ENCODE data around the gene PHF5A.
"Not testable (repeated sequence)": the region's sequence is repeated elsewhere in the genome, so short reads cannot be mapped to it uniquely, and the experiment has no call there.

Gene PHF5A

DNA sequence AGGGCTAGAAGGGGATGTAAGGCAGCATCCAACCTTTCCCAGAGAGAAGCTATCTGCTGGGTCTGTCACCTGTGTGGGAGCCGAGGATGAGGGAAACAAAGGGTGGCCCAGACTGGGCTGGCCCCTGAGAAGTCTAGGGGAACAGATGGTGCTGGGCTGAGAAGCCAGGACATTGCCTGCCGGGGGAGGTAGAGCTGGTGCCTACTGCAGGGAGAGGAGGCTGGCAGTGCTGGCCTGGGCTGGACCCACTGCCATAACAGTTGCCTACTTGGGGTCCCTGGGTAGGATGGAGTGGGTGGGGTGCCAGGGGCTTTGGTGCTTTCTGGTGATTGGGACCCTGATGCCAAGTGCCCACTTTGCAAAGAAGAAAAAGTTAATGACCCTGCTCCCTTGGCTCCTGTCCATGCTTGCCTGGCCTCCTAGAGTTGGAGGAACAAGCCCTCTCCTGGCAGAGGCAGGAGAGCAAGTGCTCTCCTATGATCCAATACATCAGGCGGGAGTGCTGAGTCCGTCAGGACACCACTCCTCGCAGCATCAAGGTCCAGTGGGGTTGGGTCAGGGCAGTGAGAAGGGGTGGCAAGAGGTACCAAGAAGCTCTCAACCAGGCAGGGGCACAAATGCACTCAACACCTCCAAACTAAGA is 34.0 kb downstream of the PHF5A start:
- H3K4me1 ChIP-seq (ENCODE audit: control insufficient read depth, insufficient read depth, low read length, unreplicated experiment); H3K36me3 ChIP-seq (ENCODE audit: insufficient read depth, low read length): not testable (repeated sequence)

DNA sequence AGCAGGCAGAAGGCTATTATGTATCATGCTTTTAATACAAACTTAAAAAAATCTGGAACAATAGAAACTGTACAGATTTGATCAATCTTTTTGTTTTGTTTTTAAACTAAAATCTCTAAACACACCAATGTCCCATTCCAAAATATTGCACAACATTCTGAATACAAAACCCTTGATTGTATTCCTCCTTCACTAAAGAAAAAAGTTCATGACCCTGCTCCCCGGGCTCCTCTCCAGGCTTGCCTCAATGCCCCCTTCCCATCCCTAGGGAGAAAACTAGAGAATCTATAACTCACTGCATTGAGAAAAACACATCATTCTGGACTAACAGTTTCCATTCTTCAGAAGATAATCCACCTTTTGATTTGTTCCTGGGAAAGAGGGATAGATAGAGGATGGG is 35.0 kb downstream of the PHF5A start:
- not testable (repeated sequence) for H3K27me3 ChIP-seq (ENCODE audit: insufficient read depth, low read length); H2AFZ ChIP-seq (ENCODE audit: low read length, unreplicated experiment); H3K4me1 ChIP-seq (ENCODE audit: control insufficient read depth, insufficient read depth, low read length, unreplicated experiment); H3K4me3 ChIP-seq (ENCODE audit: low read depth, low read length); H3K36me3 ChIP-seq (ENCODE audit: insufficient read depth, low read length)
- Histone ChIP-seq H3K27ac (ENCODE audit: low read depth, low read length) (0 out of 2 replicates have a peak overlapping the region, but pooled peaks have one; percentile 13), H3K79me2 (ENCODE audit: control insufficient read depth, insufficient read depth, low read length, unreplicated experiment) (peaks cover 13% of the 10 kb centered on the region)

More for the DNA sequence above, 34.0 kb downstream of the PHF5A start:
- H3K79me2 ChIP-seq (ENCODE audit: control insufficient read depth, insufficient read depth, low read length, unreplicated experiment), result peaks cover 20% of the 10 kb centered on the region
- not testable (repeated sequence) for H3K4me3 ChIP-seq (ENCODE audit: low read depth, low read length); H3K27ac ChIP-seq (ENCODE audit: low read depth, low read length); H3K27me3 ChIP-seq (ENCODE audit: insufficient read depth, low read length); H2AFZ ChIP-seq (ENCODE audit: low read length, unreplicated experiment)

DNA sequence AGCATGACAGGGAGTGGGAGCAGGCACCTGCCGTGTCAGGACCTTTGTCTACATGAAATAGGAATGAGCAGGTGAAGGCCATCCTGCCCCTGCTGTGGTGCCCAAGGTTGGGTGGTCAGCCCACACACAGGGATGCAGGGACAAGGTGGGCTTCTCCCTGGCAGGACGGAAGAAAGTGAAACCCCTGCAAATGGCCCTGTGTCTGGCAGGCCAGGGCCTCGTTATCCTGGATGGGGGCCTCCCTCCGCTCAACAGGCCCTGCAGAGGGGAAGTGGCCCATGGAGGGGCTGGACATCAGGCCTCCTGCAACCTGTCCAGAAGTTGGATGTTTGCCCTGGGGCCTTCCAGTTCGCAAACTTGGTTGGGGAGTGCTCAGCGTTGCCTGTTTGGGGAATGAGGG is 36.8 kb downstream of the PHF5A start:
- Histone ChIP-seq H2AFZ (ENCODE audit: low read length, unreplicated experiment) (no peak overlapping the region), H3K36me3 (ENCODE audit: insufficient read depth, low read length) (peaks cover 4% of the 10 kb centered on the region; the same call in 1 of the 2 replicates), H3K4me1 (ENCODE audit: control insufficient read depth, insufficient read depth, low read length, unreplicated experiment) (peaks cover 5% of the 10 kb centered on the region)

DNA sequence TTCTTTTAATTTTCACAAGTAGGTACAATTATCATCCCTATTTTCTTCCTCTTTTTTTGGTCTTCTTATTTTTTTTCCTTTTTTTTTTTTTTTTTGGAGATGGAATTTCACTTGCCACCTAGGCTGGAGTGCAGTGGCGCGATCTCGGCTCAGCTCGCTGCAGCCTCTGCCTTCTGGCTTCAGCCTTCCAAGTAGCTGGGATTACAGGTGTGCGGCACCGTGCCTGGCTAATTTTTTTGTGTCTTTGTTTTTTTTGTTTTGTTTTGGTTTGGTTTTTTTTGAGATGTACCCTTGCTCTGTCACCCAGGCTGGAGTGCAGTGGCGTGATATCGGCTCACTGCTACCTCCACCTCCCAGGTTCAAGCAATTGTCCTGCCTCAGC is 38.5 kb downstream of the PHF5A start:
- Histone ChIP-seq H3K27me3 (ENCODE audit: insufficient read depth, low read length) (no peaks in the 10 kb centered on the region), H3K4me1 (ENCODE audit: control insufficient read depth, insufficient read depth, low read length, unreplicated experiment) (peaks cover 2% of the 10 kb centered on the region), H2AFZ (ENCODE audit: low read length, unreplicated experiment) (no peak overlapping the region), H3K79me2 (ENCODE audit: control insufficient read depth, insufficient read depth, low read length, unreplicated experiment) (no peaks in the 10 kb centered on the region), H3K36me3 (ENCODE audit: insufficient read depth, low read length) (no peaks in the 10 kb centered on the region), H3K27ac (ENCODE audit: low read depth, low read length) (no peak overlapping the region), H3K4me3 (ENCODE audit: low read depth, low read length) (no peak overlapping the region)

More for the DNA sequence above, 36.8 kb downstream of the PHF5A start:
- no peak overlapping the region for H3K4me3 ChIP-seq (ENCODE audit: low read depth, low read length)
- H3K27me3 ChIP-seq (ENCODE audit: insufficient read depth, low read length), result no peaks in the 10 kb centered on the region
- no peak overlapping the region for H3K27ac ChIP-seq (ENCODE audit: low read depth, low read length)
- peaks cover 7% of the 10 kb centered on the region for H3K79me2 ChIP-seq (ENCODE audit: control insufficient read depth, insufficient read depth, low read length, unreplicated experiment)

DNA sequence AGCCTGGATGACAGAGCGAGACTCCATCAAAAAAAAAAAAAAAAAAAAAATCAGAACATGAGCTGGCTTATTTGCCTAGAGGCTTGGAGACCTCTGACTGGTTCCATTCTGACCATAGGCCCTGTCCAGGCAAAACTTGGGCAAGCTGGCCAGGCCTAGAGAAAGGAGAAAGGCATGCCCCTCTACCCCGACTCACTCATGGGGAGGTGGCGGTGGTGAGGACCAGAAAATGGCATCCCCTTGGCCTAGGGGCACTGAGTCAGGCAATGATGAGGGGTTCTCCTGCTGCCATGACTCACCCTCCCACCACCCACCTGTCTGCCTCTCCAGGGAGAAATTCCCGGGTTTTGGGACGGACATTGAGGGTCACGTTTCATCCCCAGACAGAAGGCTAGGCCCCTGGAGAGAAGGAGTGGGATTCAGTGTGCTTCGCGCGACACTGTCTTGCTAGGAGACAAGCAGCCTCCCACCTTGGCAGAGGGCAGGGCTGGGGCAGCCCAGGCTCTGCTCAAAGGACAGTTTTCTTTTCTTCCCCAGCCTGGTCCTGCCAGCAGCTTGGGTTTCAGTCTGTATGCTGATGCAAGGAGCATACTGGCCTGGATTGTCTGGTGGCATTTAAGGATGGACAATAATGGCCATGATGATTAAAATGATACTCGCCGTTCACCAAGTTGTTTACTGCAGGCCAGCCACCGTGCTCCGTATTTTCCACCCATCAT is 39.1 kb downstream of the PHF5A start:
- Histone ChIP-seq H3K36me3 (ENCODE audit: insufficient read depth, low read length) (no peaks in the 10 kb centered on the region), H3K27me3 (ENCODE audit: insufficient read depth, low read length) (no peaks in the 10 kb centered on the region)

DNA sequence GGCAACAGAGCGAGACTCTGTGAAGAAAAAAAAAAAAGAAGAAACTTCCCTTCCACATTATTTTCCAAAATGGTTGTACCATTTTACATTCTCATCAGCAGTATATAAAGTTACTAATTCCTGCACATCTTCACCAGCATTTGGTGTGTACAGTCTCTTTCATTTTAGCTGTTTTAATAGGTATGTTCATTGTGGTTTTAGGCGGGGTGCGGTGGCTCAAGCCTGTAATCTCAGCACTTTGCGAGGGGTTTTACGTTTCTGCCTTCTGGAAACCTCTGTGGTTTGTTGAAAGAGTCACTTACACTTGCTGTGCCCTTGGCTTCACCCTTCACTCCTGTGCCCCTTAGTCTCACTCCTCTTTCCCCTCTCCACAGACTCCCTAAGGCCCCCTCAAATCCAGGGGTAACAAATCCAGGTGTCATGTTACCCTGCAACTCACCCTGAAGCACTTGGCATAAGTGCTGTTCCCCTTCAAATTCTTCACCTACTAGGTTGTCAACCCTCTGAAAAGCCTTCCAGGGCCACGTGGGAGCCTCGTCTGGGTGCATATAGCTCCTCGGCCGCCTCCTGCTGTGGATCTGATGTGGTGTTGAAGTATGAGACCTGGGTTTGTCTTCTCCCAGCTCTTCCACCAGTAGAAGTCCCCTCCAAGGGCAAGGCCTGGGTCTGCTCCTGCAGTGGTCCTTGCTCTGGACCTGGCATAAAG is 42.7 kb downstream of the PHF5A start:
- no peaks in the 10 kb centered on the region for H3K27me3 ChIP-seq (ENCODE audit: insufficient read depth, low read length)
- no peak overlapping the region for H3K27ac ChIP-seq (ENCODE audit: low read depth, low read length)
- no peak overlapping the region for H3K4me3 ChIP-seq (ENCODE audit: low read depth, low read length)
- H2AFZ ChIP-seq (ENCODE audit: low read length, unreplicated experiment), result no peak overlapping the region
- no peaks in the 10 kb centered on the region for H3K4me1 ChIP-seq (ENCODE audit: control insufficient read depth, insufficient read depth, low read length, unreplicated experiment)
- H3K36me3 ChIP-seq (ENCODE audit: insufficient read depth, low read length), result no peaks in the 10 kb centered on the region
- H3K79me2 ChIP-seq (ENCODE audit: control insufficient read depth, insufficient read depth, low read length, unreplicated experiment), result no peaks in the 10 kb centered on the region

More for the DNA sequence above, 39.1 kb downstream of the PHF5A start:
- no peak overlapping the region for H2AFZ ChIP-seq (ENCODE audit: low read length, unreplicated experiment)
- H3K4me1 ChIP-seq (ENCODE audit: control insufficient read depth, insufficient read depth, low read length, unreplicated experiment), result no peaks in the 10 kb centered on the region
- no peak overlapping the region for H3K4me3 ChIP-seq (ENCODE audit: low read depth, low read length)
- no peaks in the 10 kb centered on the region for H3K79me2 ChIP-seq (ENCODE audit: control insufficient read depth, insufficient read depth, low read length, unreplicated experiment)
- no peak overlapping the region for H3K27ac ChIP-seq (ENCODE audit: low read depth, low read length)

DNA sequence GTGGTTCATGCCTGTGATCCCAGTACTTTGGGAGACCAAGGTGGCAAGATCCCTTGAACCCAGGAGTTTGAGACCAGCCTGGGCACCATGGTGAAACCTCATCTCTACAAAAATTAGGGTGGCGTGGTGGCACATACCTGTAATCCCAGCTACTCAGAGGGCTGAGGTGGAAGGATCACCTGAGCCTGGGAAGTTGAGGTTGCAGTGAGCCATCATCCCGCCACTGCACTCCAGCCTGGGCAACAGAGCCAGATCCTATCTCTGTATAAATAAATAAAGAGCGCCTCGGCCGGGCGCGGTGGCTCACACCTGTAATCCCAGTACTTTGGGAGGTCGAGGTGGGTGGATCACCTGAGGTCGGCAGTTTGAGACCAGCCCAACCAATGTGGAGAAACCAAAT is 49.8 kb downstream of the PHF5A start:
- Histone ChIP-seq H3K79me2 (ENCODE audit: control insufficient read depth, insufficient read depth, low read length, unreplicated experiment) (peaks cover 5% of the 10 kb centered on the region), H3K4me3 (ENCODE audit: low read depth, low read length) (no peak overlapping the region), H3K27ac (ENCODE audit: low read depth, low read length) (no peak overlapping the region), H2AFZ (ENCODE audit: low read length, unreplicated experiment) (no peak overlapping the region), H3K36me3 (ENCODE audit: insufficient read depth, low read length) (no peaks in the 10 kb centered on the region), H3K4me1 (ENCODE audit: control insufficient read depth, insufficient read depth, low read length, unreplicated experiment) (peaks cover 13% of the 10 kb centered on the region), H3K27me3 (ENCODE audit: insufficient read depth, low read length) (no peaks in the 10 kb centered on the region)

DNA sequence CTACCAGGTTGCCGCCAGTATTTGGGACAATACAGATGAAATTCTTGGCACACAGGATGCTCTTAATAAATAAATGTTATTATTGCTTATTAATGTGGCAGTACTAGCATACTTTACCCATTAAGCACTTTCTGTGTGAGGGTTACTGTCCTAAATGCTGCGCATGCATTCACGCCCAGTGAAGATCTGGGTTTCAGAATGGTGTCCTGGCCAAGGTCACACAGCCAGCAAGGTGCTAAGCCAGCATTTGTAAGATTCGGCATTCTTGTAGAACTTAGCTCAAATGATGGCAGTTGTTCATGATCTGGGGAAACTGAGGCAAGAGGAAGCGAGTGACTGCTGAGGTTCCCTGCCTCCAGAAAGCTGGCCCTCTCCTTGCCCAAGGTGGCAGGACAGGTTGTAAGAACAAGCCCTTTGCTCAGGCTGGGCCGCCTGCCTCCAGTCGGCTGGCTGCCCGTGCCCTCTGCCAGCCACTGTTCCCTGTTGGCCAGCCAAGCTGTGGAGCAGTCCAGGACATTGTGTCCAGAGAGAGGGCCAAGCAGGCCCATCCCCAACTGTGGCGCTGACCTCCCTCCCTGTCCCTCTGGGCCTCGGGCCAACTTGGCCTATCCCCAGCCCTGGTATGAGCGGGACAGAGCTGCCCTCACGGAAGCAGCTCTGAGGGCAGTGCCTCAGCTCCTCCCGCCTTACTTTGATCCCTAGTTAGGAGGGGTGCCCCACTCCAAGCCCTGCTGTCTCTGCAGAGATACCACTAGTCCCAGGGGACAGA is 50.7 kb downstream of the PHF5A start:
- Histone ChIP-seq H3K36me3 (ENCODE audit: insufficient read depth, low read length) (no peaks in the 10 kb centered on the region), H3K27ac (ENCODE audit: low read depth, low read length) (peak overlapping the region; percentile 22; the same call in 1 of the 2 replicates), H3K4me1 (ENCODE audit: control insufficient read depth, insufficient read depth, low read length, unreplicated experiment) (peaks cover 14% of the 10 kb centered on the region), H2AFZ (ENCODE audit: low read length, unreplicated experiment) (no peak overlapping the region), H3K4me3 (ENCODE audit: low read depth, low read length) (no peak overlapping the region), H3K27me3 (ENCODE audit: insufficient read depth, low read length) (no peaks in the 10 kb centered on the region), H3K79me2 (ENCODE audit: control insufficient read depth, insufficient read depth, low read length, unreplicated experiment) (peaks cover 5% of the 10 kb centered on the region)

DNA sequence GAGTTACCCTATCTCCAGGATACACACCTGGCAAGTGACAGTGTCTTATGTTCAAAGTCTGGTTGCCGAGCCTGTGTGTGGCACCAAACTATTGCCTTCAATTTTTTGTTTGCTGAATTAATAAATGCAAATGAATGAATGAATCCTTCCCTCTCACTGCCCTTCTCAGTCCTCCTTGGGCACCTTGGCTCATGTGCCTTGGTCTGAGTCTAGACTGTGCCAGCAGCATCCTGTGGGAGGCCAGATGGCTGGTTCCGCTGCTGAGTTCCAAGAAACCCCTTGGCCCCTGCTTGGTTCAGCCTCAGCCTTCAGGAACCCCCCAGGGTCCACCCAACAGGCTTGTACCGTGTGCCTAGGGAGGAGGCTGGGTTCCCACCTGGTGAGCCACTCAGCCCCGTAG is 52.9 kb downstream of the PHF5A start:
- peaks cover 5% of the 10 kb centered on the region for H3K79me2 ChIP-seq (ENCODE audit: control insufficient read depth, insufficient read depth, low read length, unreplicated experiment)
- no peak overlapping the region for H2AFZ ChIP-seq (ENCODE audit: low read length, unreplicated experiment)
- no peaks in the 10 kb centered on the region for H3K27me3 ChIP-seq (ENCODE audit: insufficient read depth, low read length)
- no peak overlapping the region for H3K27ac ChIP-seq (ENCODE audit: low read depth, low read length)
- H3K4me1 ChIP-seq (ENCODE audit: control insufficient read depth, insufficient read depth, low read length, unreplicated experiment), result peaks cover 19% of the 10 kb centered on the region
- H3K4me3 ChIP-seq (ENCODE audit: low read depth, low read length), result no peak overlapping the region
- no peaks in the 10 kb centered on the region for H3K36me3 ChIP-seq (ENCODE audit: insufficient read depth, low read length)

DNA sequence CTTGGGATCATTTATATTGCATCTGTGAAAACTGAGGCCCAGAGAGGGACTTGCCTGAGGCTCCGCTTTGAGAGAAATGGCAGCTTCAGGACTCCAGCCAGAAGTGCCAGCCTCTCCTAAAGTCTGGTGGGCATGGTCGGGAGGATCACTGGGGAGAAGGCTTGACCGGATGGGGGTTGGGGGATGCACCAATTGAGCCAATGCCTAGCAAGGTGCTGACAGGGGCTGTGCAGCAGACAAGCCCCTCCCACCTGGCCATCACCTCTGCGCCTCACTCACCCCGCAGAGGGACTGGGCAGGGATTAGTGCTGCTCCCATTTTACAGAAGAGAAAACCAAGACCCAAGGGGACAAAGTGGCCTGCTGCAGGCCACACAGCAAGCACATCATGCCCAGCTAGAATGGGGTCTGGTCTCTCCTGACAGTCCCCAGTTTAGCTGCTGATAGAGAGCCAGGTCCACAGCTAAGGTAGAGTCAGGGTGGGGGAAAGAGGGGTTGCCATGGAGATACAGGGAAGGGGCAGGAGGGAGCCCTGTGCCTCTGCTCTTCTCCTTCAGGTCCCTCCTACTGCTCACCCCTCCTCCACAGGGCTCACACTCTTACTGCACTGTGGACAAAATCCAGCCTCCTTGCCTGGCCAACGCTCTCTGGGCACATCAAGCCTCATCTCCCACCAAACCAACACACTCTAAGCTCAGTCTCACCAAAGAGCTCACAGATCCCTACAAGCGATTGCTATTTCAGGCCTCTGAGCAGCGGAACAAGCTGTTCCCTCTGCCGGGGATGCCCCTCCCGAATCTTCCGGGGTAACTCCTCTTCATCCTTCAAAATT is 57.3 kb downstream of the PHF5A start:
- H2AFZ ChIP-seq (ENCODE audit: low read length, unreplicated experiment), result no peak overlapping the region
- H3K36me3 ChIP-seq (ENCODE audit: insufficient read depth, low read length), result no peaks in the 10 kb centered on the region
- H3K27me3 ChIP-seq (ENCODE audit: insufficient read depth, low read length), result no peaks in the 10 kb centered on the region
- H3K27ac ChIP-seq (ENCODE audit: low read depth, low read length), result no peak overlapping the region
- no peak overlapping the region for H3K4me3 ChIP-seq (ENCODE audit: low read depth, low read length)
- peaks cover 13% of the 10 kb centered on the region for H3K4me1 ChIP-seq (ENCODE audit: control insufficient read depth, insufficient read depth, low read length, unreplicated experiment)
- H3K79me2 ChIP-seq (ENCODE audit: control insufficient read depth, insufficient read depth, low read length, unreplicated experiment), result peaks cover 5% of the 10 kb centered on the region

All from ACC112 (cell line).